HG02763 (cell line): ENCODE results near the gene TMC3.

Experiments used
- ATAC-seq: cut with Tn5 transposase; IDR thresholded peaks from one replicate; pipeline ENCODE4 v1.9.1; 2021; ENCODE audit warnings: mild to moderate bottlenecking, moderate library complexity; ENCODE audit not compliant: unreplicated experiment

Gene TMC3

GRCh38 chr15:81282606-81282895 is 91.5 kb downstream of the TMC3 start:
- no peak for ATAC-seq

- ATAC-seq, result no peak
Measured at GRCh38 chr15:81281766-81282605, 92.0 kb downstream of the TMC3 start.

- ATAC-seq, result no peak
Measured at GRCh38 chr15:81281456-81281735, 92.6 kb downstream of the TMC3 start.
